Left ventricle myocardium inferior (tissue), 1 donor: ENCODE measurements around the gene PMAIP1. TPM values are rescaled to one million over a fixed set of nuclear protein-coding genes. Genes with fewer than 3 reads are reported as not detected.

Experiments
- DNase-seq: peaks from one replicate; pipeline ENCODE4 v3.0.0-alpha.2; 2020
- H3K27ac ChIP-seq: fragments of 200-600 bp; replicated peaks from 2 replicates; pipeline ENCODE4 v1.8.0; 2021
- H3K27me3 ChIP-seq: fragments of 200-600 bp; 2 replicates; pipeline ENCODE4 v1.8.0; 2021; ENCODE audit warnings: low read depth
- H3K36me3 ChIP-seq: fragments of 200-600 bp; 2 replicates; pipeline ENCODE4 v1.8.0; 2021
- H3K4me1 ChIP-seq: fragments of 200-600 bp; 2 replicates; pipeline ENCODE4 v1.8.0; 2021
- H3K4me3 ChIP-seq: fragments of 200-600 bp; 2 replicates; pipeline ENCODE4 v1.8.0; 2021; ENCODE audit warnings: mild to moderate bottlenecking, moderate library complexity
- H3K9me3 ChIP-seq: fragments of 200-600 bp; replicated peaks from 2 replicates; pipeline ENCODE4 v1.8.0; 2021
- intact Hi-C: fragments of 100-400 bp; cut with micrococcal nuclease; formaldehyde crosslinking; loops from one replicate; pipeline ENCODE4 v1.11.0; 2022
- total RNA-seq: library from RNA; stranded (reverse); fragmentation: NEBNext Ultra II Directional; extraction: Animal tissue kit (Norgen Biotek cat#: 25700); gene quantifications from one replicate; pipeline ENCODE4 v1.2.1, GENCODE V29; 2021
- TF ChIP-seq, protein P1 (sequence below): fragments of 200-600 bp; IDR thresholded peaks from 2 replicates; pipeline ENCODE4 v1.8.0; 2021; ENCODE audit warnings: antibody characterized with exemption, mild to moderate bottlenecking, borderline replicate concordance
- donor health status: DM: no; HTN: yes; CAD: no; lungs with severe emphysema.

PMAIP1 gene
- total RNA-seq, 1 donor from 2014 or later = 0.58 TPM

- H3K27ac ChIP-seq = no peak overlapping the region
- H3K36me3 ChIP-seq = no peaks in the 10 kb centered on the region
- H3K4me3 ChIP-seq = no peak overlapping the region
- DNase-seq = no peak
- TF ChIP-seq, protein P1, sequence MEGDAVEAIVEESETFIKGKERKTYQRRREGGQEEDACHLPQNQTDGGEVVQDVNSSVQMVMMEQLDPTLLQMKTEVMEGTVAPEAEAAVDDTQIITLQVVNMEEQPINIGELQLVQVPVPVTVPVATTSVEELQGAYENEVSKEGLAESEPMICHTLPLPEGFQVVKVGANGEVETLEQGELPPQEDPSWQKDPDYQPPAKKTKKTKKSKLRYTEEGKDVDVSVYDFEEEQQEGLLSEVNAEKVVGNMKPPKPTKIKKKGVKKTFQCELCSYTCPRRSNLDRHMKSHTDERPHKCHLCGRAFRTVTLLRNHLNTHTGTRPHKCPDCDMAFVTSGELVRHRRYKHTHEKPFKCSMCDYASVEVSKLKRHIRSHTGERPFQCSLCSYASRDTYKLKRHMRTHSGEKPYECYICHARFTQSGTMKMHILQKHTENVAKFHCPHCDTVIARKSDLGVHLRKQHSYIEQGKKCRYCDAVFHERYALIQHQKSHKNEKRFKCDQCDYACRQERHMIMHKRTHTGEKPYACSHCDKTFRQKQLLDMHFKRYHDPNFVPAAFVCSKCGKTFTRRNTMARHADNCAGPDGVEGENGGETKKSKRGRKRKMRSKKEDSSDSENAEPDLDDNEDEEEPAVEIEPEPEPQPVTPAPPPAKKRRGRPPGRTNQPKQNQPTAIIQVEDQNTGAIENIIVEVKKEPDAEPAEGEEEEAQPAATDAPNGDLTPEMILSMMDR = no peak
- intact Hi-C loops = no loop called here
- peaks cover 17% of the 10 kb centered on the region for H3K4me1 ChIP-seq
- H3K27me3 ChIP-seq = peaks cover 93% of the 10 kb centered on the region
- no peaks in the 10 kb centered on the region for H3K9me3 ChIP-seq
Measured at GRCh38 chr18:59906203-59906602, 6.4 kb downstream of the PMAIP1 start.

- Histone ChIP-seq H3K4me3 (no peak overlapping the region), H3K27me3 (peaks cover 83% of the 10 kb centered on the region), H3K9me3 (no peaks in the 10 kb centered on the region), H3K27ac (no peak overlapping the region), H3K4me1 (peaks cover 15% of the 10 kb centered on the region), H3K36me3 (no peaks in the 10 kb centered on the region)
- DNase-seq = no peak
- TF ChIP-seq, protein P1 = no peak
- intact Hi-C loops = no loop called here
Measured at GRCh38 chr18:59907172-59907571, 7.4 kb downstream of the PMAIP1 start.

- no peak for DNase-seq
- intact Hi-C loops = no loop called here
- H3K4me3 ChIP-seq = no peak overlapping the region
- peaks cover 80% of the 10 kb centered on the region for H3K27me3 ChIP-seq
- peaks cover 4% of the 10 kb centered on the region for H3K9me3 ChIP-seq
- TF ChIP-seq, protein P1 = no peak
- no peaks in the 10 kb centered on the region for H3K36me3 ChIP-seq
- H3K4me1 ChIP-seq = peaks cover 15% of the 10 kb centered on the region
- H3K27ac ChIP-seq = no peak overlapping the region
Measured at GRCh38 chr18:59907660-59908059, 7.9 kb downstream of the PMAIP1 start.

- Histone ChIP-seq H3K27me3 (peaks cover 77% of the 10 kb centered on the region), H3K9me3 (peaks cover 11% of the 10 kb centered on the region), H3K36me3 (no peaks in the 10 kb centered on the region), H3K4me3 (no peak overlapping the region), H3K27ac (no peak overlapping the region), H3K4me1 (peaks cover 15% of the 10 kb centered on the region)
- TF ChIP-seq, protein P1 = no peak
- intact Hi-C loops = no loop called here
- DNase-seq = no peak
Measured at GRCh38 chr18:59908799-59909198, 9.0 kb downstream of the PMAIP1 start.

DNA sequence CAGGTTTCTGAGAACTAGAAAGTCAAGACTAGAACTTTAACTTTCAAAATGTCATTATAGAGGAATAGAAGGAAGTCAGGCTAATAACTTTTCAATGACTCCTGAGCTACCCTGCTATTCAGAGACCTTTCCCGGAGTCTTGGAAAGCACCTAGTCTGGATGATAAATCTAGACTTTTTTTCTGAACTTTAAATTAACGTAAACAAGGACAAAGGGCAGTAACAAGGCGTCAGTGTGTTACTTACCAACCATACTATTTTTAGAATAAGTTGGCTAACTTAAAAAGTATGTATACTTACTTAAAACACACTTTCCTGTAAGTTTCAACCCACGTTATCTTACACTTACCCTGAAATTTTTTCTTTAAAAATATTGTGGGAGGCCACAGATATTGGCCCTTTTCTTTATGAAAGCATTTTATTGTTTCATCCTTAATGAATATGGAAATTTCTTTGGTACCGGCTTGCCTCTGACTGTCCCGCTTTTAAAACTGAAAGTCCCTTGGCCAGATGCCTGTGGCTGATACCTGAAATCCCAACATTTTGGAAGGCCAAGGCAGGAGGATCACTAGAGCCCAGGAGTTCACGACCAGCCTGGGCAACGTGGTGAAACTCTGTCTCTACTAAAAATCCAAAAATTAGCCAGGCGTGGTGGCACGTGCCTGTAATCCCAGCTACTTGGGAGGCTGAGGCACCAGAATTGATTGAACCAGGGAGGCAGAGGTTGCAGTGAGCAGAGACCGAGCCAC, 9.7 kb downstream of the PMAIP1 start:
- Histone ChIP-seq H3K36me3 (no peaks in the 10 kb centered on the region), H3K4me1 (peaks cover 10% of the 10 kb centered on the region), H3K4me3 (no peak overlapping the region), H3K27me3 (peaks cover 70% of the 10 kb centered on the region), H3K27ac (no peak overlapping the region), H3K9me3 (peaks cover 11% of the 10 kb centered on the region)
- no peak for DNase-seq
- TF ChIP-seq, protein P1 = no peak
- intact Hi-C loops = no loop called here
